Omental fat pad (tissue), 4 donors: ENCODE results near the gene SGO1. TPM values are rescaled to one million over a fixed set of nuclear protein-coding genes. Genes with fewer than 3 reads are reported as not detected.

Experiments
- ATAC-seq: fragments of 150-250 bp; one replicate; pipeline ENCODE4 v1.9.1; 2016; ENCODE audit warnings: mild to moderate bottlenecking, moderate library complexity; ENCODE audit not compliant: low FRiP score
- DNase-seq: peaks from one replicate; pipeline ENCODE4 v3.0.0-alpha.2; 2019; ENCODE audit warnings: low spot score
- total RNA-seq, 4 donors: library from RNA; depleted of rRNA; stranded (reverse); fragments of >200 nt; gene quantifications; one replicate each; pipeline ENCODE4 v1.1.0, GENCODE V29; 2016
- TF ChIP-seq, protein P1 (sequence below), 3 donors: fragments of 450-650 bp; IDR thresholded peaks; one replicate each; pipeline ENCODE4 v1.5.1; 2016 to 2017; ENCODE audit warnings: antibody characterized with exemption in 3 of 3, mild to moderate bottlenecking in 3 of 3, moderate library complexity in 2 of 3

Gene SGO1
- total RNA-seq, 4 donors from 2014 or later = 2.3 TPM; not detected in 3

DNA sequence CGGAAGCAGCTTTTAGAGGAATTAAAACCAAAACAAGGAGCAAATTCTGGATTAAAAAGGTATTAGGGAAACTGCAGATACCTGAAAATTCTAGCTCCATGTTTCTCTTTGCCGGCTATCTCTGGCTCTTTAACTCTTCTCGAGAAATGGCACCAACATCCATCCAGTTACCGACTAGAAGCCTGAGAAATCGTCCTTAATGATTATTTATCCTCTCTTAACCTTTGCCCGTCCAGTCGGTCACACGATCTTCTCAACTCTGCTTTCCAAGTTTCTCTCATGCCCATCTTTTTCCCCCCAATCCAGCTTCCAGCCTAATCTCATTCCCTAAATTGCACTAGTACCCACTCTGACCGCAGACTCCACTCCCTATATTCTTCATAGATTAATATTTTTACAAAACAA lies 596 bp upstream of the SGO1 start:
- TF ChIP-seq, protein P1, sequence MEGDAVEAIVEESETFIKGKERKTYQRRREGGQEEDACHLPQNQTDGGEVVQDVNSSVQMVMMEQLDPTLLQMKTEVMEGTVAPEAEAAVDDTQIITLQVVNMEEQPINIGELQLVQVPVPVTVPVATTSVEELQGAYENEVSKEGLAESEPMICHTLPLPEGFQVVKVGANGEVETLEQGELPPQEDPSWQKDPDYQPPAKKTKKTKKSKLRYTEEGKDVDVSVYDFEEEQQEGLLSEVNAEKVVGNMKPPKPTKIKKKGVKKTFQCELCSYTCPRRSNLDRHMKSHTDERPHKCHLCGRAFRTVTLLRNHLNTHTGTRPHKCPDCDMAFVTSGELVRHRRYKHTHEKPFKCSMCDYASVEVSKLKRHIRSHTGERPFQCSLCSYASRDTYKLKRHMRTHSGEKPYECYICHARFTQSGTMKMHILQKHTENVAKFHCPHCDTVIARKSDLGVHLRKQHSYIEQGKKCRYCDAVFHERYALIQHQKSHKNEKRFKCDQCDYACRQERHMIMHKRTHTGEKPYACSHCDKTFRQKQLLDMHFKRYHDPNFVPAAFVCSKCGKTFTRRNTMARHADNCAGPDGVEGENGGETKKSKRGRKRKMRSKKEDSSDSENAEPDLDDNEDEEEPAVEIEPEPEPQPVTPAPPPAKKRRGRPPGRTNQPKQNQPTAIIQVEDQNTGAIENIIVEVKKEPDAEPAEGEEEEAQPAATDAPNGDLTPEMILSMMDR (IDR thresholded peaks at IDR 0.05) = no peak
- no peak for DNase-seq
- no peak for ATAC-seq

- no peak for DNase-seq
- no peak for ATAC-seq
- TF ChIP-seq, protein P1 (IDR thresholded peaks at IDR 0.05) = no peak
Observed at GRCh38 chr3:20185331-20185678, 701 bp downstream of the SGO1 start.

DNA sequence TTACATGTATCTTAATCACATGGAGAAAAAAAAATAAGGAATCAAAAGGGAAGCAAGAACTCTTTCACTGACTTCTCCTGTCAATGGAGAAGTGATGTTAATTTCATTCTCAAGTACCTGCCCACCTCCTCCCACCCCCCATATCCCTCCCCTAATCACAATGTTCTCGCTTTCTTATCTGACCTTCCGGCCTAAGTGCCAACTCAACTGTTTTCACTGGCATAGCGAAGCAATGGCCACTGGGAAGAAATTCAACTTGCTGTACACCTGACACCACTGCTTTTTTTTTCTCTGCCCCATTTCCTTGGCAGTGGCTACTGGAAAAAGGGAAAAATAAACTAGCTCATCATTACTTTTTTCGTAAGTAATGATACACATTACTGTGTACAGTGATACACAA lies 3.8 kb downstream of the SGO1 start:
- ATAC-seq = no peak
- DNase-seq = no peak
- TF ChIP-seq, protein P1 (IDR thresholded peaks at IDR 0.05) = no peak

DNA sequence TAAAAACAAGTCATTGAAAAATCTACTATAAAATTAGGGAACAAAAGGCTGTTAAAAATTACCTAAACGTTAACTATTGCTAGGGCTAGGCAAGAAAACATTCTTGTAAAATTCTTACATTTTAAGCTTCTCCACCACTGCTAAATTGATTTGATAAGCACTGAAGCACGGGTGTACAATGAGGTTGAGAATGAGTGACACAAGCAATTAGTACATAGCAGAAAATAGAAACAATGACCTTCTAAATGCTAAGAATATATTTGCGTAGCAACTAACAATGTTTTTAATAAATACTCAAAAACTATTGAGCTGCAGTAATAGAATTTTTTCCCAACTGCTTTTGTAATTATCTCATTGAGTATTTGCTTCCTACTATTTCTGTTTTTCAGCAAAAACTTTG lies 4.7 kb downstream of the SGO1 start:
- DNase-seq = no peak
- ATAC-seq = no peak
- TF ChIP-seq, protein P1 (IDR thresholded peaks at IDR 0.05) = no peak

GRCh38 chr3:20173844-20174410 lies 12.1 kb downstream of the SGO1 start:
- TF ChIP-seq, protein P1 (IDR thresholded peaks at IDR 0.05) = no peak
- no peak for DNase-seq
- ATAC-seq = no peak

- no peak for DNase-seq
- TF ChIP-seq, protein P1 (IDR thresholded peaks at IDR 0.05) = no peak
- ATAC-seq = no peak
Observed at GRCh38 chr3:20161714-20162113, 24.3 kb downstream of the SGO1 start.

DNA sequence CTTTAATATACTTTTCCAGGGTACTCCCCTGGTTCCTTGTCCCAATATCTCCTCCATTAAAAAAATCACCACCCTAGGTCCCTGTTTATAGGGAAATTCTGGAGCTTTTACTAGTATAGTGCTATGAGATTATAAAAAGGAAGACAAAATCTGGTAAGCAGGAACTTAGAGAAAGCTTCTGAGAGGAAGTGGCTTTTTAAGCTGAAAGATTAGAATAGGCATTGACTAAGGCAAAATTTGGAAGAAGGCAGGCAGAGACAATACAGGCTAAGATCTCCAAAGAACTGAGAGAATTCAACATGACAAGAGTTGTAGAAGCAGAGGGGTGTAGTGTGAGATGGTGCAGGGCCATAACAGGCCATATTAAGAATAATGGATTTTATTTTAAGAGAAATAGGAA lies 25.8 kb downstream of the SGO1 start:
- ATAC-seq (no peak), DNase-seq (no peak)
- TF ChIP-seq, protein P1 (IDR thresholded peaks at IDR 0.05) = no peak
